ENCODE data around the gene PCDHB3.
"Not testable (repeated sequence)": the region's sequence is repeated elsewhere in the genome, so short reads cannot be mapped to it uniquely, and the experiment has no call there.

Gene PCDHB3

DNA sequence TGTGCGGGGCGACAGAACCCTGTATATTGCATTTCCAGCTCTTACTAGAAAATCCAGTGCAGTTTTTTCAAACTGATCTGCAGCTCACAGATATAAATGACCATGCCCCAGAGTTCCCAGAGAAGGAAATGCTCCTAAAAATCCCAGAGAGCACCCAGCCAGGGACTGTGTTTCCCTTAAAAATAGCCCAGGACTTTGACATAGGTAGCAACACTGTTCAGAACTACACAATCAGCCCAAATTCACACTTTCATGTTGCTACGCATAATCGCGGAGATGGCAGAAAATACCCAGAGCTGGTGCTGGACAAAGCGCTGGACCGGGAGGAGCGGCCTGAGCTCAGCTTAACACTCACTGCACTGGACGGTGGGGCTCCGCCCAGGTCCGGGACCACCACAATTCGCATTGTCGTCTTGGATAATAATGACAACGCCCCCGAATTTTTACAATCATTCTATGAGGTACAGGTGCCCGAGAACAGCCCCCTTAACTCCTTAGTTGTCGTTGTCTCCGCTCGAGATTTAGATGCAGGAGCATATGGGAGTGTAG lies 35.5 kb downstream of the PCDHB3 start:
- no peak for DNase-seq (ENCODE audit: low read depth, low spot score)

DNA sequence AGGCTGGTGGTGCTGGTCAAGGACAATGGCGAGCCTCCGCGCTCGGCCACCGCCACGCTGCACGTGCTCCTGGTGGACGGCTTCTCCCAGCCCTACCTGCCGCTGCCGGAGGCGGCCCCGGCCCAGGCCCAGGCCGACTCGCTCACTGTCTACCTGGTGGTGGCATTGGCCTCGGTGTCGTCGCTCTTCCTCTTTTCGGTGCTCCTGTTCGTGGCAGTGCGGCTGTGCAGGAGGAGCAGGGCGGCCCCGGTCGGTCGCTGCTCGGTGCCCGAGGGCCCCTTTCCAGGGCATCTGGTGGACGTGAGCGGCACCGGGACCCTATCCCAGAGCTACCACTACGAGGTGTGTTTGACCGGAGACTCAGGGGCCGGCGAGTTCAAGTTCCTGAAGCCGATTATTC lies 37.1 kb downstream of the PCDHB3 start:
- not testable (repeated sequence) for DNase-seq (ENCODE audit: low read depth, low spot score)

DNA sequence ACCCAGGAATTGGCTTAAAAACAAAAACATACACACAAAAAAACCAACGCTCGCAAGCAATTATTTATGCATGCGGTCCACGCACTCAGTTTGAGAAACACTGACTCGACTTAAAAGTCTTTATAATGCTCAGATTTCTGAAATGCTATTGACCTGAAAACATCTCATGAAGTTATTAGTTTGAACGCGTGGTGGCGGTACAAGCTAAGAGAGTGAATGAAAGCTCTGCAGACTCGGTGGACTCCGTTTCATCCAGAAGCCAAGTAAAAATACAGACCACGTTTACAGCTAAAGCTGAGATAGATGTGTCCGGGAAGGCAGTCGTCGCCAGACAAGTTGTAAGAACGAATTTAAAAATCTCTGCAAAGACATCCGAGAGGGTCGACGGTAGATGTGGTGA lies 49.5 kb downstream of the PCDHB3 start, which contains the start of gene PCDHB6:
TSS of gene PCDHB6 (plus strand) at position 246 of the 400 bp plus-strand sequence. CDS start 201 bp downstream, outside the sequence.
- no peak for DNase-seq (ENCODE audit: low read depth, low spot score)

DNA sequence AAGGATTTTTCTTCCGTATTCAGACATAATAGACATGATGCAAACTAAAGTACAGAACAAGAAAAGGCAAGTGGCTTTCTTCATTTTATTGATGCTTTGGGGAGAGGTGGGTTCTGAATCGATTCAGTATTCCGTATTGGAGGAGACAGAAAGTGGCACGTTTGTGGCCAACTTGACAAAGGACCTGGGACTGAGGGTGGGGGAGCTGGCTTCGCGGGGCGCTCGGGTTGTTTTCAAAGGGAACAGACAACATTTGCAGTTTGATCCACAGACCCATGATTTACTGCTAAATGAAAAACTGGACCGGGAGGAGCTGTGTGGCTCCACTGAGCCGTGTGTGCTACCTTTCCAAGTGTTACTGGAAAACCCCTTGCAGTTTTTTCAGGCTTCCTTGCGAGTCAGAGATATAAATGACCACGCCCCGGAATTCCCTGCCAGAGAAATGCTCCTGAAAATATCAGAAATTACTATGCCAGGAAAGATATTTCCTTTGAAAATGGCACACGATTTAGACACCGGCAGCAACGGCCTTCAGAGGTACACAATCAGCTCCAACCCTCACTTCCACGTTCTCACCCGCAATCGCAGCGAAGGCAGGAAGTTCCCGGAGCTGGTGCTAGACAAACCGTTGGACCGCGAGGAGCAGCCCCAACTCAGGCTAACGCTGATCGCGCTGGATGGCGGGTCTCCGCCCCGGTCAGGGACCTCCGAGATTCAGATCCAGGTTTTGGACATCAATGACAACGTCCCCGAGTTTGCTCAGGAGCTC lies 50.1 kb downstream of the PCDHB3 start:
- DNase-seq (ENCODE audit: low read depth, low spot score), result no peak

DNA sequence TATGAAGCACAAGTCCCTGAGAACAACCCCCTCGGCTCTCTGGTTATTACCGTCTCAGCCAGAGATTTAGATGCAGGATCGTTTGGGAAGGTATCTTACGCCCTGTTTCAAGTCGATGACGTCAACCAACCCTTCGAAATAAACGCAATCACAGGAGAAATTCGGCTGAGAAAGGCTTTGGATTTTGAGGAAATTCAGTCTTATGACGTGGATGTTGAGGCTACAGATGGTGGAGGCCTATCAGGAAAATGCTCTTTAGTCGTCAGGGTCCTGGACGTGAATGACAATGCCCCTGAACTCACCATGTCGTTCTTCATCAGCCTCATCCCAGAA lies 50.7 kb downstream of the PCDHB3 start:
- DNase-seq (ENCODE audit: low read depth, low spot score), result no peak

DNA sequence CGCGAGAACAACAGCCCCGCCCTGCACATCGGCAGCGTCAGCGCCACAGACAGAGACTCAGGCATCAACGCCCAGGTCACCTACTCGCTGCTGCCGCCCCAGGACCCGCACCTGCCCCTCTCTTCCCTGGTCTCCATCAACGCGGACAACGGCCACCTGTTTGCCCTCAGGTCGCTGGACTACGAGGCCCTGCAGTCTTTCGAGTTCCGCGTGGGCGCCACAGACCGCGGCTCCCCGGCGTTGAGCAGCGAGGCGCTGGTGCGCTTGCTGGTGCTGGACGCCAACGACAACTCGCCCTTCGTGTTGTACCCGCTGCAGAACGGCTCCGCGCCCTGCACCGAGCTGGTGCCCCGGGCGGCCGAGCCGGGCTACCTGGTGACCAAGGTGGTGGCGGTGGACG lies 51.4 kb downstream of the PCDHB3 start:
- DNase-seq (ENCODE audit: low read depth, low spot score), result not testable (repeated sequence)

DNA sequence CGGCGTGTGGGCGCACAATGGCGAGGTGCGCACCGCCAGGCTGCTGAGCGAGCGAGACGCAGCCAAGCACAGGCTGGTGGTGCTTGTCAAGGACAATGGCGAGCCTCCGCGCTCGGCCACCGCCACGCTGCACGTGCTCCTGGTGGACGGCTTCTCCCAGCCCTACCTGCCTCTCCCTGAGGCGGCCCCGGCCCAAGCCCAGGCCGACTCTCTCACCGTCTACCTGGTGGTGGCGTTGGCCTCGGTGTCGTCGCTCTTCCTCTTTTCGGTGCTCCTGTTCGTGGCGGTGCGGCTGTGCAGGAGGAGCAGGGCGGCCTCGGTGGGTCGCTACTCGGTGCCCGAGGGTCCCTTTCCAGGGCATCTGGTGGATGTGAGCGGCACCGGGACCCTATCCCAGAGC lies 51.8 kb downstream of the PCDHB3 start:
- not testable (repeated sequence) for DNase-seq (ENCODE audit: low read depth, low spot score)

All from activated naive CD8-positive, alpha-beta T cell treated with anti-CD3 and anti-CD28 coated beads, Interleukin-2, amount 50 U/mL, for 16 hours (primary cell).